ENCODE measurements around the gene CDC14A.

The CDC14A gene

DNA sequence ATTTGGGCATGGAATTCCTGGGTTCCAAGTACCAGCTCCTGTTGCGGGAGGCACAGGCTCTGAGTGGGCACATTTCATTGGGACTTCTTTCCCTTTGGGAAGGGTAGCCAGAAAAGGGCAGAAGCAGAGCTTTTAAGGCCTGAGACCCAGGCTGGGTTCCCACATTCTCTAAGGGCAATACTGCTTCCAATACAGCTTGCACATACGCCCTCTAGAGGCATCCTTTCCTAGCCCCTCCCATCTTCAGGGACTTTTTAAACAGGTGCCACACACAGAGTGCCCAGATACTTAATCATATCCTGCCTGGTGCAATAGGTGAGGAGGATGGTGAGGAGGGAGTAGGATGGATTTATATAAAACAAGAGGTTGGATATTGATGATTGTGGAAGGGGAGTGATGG, 191.3 kb downstream of the CDC14A start:
- peak; percentile 68 for DNase-seq

DNA sequence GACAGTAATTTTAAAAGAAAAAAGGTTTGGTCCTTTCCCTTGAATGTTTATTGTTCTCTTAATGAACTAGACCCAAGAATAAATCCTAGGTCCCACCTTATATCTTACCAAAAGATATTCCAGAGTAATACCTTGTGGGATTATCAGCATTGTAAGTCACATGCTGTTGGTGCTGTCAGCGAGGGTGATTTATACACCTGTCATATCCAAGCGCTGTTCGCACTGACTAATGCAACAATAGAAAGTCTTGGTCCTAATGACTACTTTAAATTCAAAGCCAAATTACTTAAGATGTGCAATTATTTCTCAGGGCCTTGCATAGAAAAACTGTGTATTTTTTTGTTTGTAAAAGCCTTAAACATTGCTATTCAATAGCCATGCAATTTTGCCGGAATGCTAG, 192.5 kb downstream of the CDC14A start:
- DNase-seq: no peak

DNA sequence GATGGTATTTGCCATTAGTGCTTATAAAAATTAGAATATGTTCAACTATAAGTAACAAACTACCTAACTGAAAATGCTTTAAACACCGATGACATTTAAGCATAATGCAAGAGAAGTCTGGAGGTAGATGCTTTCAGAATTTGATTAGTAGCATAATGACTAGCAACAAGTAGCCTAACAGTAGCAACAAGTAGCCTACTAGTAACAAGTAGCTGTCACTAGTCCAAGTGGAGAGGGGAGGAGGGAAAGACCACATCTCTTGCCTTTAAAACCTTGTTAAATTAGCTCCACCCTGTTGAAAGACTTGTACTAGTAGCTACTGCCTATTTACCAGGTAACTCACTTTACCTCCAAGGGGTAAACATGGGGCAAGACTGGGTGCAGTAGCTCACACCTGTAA, 193.5 kb downstream of the CDC14A start:
- no peak for DNase-seq

DNA sequence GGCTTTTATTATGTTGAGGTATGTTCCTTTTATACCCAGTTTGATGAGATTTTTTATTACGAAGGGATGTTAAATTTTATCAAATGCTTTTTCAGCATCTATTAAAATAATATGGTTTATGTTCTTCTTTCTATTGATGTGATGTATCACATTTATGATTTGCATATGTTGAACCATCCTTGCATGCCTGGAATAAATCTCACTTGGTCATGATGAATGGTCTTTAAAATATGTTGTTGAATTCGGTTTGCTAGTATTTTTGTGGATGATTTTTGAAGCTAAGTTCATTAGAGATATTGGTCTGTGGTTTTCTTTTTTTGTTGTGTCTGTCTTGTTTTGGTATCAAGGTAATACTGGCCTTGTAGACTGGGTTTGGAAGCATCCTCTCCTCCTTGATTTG, 199.7 kb downstream of the CDC14A start:
- DNase-seq: no peak

DNA sequence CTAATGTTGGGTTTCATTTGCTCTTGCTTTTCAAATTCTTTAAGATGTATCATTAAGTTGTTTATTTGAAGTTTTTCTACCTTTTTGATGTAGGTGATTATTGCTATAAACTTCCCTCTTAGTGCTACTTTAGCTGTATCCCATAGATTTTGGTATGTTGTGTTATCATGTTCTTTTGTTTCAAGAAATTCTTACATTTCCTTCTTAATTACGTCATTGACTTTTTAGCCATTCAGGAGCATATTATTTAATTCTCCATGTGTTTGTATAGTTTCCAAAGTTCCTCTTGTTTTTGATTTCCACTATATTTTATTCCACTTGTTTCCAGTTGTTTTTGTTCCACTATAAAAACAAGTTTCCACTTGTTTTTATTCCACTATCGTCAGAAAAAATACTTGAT, 200.6 kb downstream of the CDC14A start:
- no peak for DNase-seq

DNA sequence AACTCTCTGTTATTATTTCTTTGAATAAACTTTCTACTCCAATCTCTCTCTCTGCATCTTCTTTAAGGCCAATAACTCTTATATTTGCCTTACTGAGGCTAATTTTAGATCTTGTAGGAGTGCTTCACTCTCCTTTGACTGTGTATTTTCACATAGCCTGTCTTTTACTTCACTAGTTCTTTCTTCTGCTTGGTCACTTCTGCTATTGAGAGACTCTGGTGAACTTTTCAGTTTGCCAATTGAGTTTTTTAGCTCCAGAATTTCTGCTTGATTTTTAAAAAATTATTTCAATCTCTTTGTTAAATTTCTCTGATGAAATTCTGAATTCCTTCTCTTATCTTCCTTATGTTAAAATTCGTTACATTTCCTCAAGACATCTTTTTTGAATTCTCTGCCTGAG, 203.9 kb downstream of the CDC14A start:
- no peak for DNase-seq

DNA sequence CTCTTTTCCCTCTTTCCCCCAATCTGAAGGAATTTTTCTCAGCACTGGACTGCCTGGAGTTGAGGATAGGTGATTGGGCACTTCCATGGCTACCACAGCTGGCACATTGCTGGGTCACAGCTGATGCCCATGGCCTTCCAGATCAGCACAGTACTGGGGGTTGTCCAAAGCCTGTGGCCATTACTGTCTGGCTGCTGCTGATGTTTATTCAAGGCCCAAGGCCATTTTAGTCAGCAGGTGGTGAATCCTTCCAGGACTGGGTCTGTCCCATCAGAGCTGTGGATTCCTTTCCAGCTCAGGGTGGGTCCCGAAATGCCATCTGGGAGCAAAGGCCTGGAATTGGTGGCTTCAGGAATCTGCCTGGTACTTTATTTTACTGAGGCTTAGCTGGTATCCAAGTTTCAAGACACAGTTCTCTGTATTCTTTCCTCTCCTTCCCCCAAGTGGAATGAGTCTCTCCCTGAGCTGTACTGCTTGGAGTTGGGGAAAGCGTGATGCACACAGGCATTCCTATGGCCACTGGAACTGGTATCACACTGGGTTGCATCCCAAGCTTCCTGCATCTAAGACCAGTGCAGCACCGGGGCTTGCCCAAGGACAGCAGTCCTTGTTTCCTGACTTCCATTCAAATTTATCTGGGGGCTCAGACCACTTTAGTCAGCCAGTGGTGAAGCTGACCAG, 204.8 kb downstream of the CDC14A start:
- no peak for DNase-seq

DNA sequence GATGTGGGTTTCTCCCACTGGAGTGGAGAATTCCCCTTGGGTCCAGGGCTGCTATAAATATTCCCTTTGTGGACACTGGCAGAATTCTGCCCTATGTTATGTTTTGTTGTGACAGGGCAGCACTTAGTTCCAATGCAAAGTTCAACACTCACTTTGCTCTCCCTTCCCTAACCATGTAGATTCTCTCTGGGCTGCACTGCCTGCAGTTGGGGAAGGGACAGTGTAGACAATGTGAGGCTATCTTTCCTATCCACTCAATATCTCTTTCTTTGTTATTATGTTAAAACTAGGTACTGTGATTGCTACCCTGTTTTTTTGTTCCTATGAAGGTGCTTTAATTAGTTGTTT, 205.3 kb downstream of the CDC14A start:
- DNase-seq: no peak

DNA sequence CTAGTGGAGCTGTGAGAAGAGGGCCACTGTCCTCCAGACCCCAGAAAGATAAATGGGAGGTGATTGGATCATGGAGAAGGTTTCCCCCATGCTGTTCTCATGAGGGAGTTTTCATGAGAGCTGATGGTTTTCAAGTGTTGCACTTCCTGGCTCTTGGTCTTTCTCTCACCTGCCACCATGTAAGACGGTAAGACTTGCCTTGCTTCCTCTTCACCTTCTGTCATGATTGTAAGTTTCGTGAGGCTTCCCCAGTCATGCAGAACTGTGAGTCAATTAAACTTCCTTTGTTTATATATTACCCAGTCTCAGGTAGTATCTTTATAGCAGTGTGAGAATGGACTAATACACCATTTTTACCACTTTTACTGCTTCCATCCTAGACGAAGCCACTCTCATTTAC, 213.2 kb downstream of the CDC14A start:
- no peak for DNase-seq

DNA sequence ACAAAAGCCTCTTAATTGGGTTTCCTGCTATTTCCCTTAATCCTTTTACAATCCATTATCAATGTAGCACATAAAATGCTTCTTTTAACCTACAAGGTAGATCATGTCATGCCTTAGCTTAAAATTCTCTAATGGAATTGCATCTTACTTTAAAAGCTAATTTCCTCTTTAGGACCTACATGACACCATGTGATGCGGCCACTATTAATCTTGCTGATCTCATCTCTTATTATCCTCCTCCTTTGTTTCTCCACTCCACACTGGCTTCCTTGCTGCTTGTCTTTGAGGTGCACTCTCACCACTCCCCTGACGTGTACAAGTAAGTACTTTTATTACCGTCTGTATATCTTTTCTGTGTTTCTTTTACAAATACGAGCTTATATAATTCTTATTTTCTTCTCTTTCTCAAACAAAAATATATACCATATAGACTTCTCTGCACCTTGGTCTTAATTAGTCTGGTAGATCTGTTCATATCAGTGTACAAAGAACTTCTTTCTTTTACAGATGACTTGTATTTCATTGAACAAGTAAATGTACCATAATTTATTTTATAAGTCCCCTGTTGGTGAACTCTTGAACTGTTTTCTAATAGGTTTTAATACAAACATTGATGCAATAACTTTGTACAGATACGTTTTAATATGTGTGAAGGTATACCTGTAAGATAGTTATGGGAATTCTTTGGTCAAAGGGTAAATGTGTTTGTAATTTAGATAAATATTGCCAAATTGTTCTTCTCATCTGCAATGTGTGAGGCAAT, 213.8 kb downstream of the CDC14A start:
- no peak for DNase-seq

DNA sequence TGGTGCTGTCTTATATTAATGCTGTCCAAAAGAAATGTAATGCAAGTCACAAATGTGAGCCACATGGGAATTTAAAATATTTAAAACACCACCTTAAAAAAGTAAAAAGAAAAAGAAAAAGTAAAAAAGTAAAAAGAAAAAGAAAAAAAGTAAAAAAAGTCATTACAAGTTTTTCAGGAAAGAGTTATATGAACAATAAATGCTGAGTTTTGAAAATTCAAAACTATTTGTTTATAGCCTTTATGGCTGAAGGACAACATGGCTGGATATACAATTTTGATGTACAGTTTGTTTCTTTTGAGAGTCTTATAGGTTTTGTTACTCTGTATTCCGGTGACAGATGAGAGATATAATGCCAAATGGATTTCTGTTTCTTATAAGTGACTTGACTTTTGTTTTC, 214.8 kb downstream of the CDC14A start:
- no peak for DNase-seq
